ENCODE measurements around the gene PARVA.
A peak's percentile ranks its signal among the peaks of the same experiment; 100 is the strongest.

The PARVA gene

GRCh38 chr11:12547953-12548650 is 170.7 kb downstream of the PARVA start:
- DNase-seq (ENCODE audit: low read depth) = no peak

DNA sequence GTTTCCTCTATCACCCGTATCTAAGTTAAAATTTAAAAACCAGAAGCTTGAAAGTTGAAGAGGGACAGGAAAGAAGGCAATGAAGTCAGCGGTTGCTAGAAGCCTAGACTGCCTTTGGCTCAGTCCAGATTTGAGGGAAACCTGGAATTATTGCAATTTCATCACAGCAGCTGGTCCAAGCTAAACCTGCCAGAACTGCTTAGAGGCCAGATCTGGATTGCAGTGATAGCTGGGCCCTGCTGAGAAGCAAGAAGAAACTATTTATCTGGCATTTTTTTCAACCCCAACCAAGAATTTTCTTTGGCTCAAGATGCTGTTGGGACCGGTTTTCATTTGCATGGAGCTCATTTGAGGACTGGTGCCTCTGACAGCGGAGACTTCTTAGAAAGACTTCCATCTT is 175.3 kb downstream of the PARVA start:
- DNase-seq (ENCODE audit: low read depth) = no peak

DNA sequence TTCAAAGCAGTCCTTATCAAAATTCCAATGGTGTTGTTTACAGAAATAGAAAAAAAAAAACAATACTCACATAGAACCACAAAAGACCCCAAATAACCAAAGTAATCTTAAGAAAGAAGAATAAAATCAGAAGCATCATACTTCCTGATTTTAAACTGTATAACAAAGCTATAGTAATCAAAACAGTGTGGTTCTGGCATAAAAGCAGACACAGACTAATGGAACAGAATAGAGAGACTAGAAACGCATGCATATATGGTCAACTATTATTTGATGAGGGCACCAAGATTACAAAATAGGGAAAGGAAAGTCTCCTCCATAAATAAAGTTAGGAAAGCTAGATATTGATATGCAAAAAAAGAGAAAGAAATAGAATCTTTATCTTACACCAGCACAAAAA is 176.8 kb downstream of the PARVA start:
- no peak for DNase-seq (ENCODE audit: low read depth)

- DNase-seq (ENCODE audit: low read depth) = no peak
Measured at GRCh38 chr11:12556155-12556554, 178.8 kb downstream of the PARVA start.

DNA sequence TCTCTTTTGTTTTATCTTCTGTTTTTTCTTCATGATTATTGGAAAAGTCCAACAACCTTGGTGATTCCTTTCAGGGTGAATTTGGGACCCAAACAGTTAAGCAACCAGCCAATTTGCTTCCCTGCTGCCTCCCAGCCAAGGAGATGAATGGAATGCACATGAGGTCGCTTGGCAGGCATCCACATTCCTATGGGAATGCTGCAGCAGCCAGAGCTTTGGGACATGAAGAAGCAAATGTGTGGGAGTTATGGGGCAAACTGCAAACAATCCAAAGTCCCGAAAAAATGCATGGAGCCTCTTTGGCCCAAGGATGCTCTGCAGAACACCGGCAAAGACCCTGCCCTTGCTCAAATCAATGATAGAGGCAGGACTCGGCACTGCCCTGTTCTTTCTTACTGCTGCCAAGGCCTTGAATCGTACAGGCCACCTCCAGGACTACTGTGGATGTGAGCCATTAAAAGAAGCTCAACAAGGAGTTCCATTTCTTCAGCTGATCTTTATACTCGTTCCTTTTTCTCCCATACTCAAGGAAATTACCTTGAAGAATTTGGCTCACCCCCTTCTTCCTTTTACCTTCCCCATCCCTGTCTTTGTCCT is 179.5 kb downstream of the PARVA start:
- peak; percentile 86 for DNase-seq (ENCODE audit: low read depth)

DNA sequence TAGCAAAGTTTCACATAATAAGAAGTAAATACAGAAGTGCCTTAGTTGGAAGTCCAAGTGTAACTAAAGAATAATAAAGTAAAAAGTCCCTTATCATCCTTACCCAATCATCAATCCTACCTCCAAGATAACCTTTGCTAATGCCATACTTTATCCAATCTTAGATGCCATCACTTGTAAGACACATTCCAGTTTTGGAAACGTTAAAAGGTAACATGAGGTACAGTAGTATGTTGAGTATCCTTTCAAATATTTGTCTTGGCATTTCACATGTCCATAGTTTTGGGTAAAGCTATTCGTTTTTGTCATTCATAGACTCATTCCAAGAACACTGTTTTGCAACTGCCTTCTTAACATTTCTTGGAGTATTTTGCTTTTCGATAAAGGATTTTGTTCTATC is 181.6 kb downstream of the PARVA start:
- no peak for DNase-seq (ENCODE audit: low read depth)

- DNase-seq (ENCODE audit: low read depth) = no peak
Measured at GRCh38 chr11:12560362-12560761, 183.0 kb downstream of the PARVA start.

DNA sequence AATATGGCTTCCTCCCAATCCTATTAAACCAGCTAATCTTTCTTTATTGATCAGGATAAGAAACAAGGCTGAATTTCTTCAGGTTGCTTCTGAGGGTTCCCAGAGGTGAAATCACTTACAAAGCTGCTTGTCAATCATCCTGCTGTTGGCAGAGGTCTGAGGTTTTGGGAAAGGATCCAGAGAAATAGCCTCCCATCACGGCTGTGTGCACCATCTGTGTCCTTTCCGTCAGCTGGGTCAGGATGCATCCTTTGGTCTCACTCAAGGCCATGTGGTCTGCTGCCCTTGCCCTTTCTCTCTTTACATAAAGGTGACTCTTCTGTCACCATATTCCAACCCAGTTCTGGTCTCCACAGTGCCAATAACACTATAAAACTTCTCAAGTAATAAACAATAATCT is 183.5 kb downstream of the PARVA start:
- no peak for DNase-seq (ENCODE audit: low read depth)

DNA sequence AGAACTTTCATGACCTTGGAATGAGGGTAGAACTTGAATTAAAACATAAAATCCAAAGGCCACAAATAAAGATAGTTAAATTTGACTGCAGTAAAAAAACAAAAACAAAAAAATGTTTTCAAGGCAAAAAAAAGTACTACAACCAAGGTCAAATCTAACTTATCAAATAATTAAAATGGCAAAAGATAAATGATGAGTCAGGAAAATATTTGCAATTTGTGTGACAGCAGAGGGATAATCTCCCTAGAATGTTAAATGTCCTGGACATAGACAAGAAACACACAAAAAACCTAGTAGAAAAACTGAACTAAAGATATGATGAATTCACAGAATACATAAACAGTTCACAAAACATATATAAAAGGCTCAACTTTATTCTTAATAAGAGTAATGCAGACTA is 186.6 kb downstream of the PARVA start:
- DNase-seq (ENCODE audit: low read depth) = no peak

GRCh38 chr11:12565406-12565805 is 188.0 kb downstream of the PARVA start:
- DNase-seq (ENCODE audit: low read depth) = no peak

DNA sequence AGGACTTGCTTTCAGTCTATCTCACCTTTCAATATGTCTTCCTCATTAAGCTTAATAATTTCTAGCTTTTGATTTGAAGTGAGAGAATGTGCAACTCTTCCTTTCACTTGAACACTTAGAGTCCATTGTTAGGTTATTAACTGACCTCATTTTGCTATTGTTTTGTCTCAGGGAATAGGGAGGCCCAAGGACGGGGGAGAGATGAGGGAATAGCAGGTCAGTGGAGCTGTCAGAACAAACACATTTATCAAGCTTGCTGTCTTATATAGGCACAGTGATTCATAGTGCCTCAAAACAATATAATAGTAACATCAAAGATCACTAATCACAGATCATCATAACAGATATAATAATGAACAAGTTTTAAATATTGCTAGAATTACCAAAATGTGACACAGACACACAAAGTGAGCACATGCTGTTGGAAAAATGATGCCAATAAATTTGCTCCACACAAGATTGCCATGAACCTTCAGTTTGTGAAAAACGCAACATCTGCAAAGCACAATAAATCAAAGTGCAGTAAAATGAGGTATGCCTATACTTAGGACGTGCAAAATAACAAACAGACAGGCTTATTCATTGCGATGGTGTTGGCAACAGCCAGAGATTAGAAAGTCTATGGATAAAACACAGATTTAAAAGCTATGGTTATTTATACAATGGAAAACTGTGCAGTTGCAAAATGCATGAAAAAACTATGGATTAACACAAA is 190.5 kb downstream of the PARVA start:
- DNase-seq (ENCODE audit: low read depth) = no peak

- DNase-seq (ENCODE audit: low read depth) = no peak
Measured at GRCh38 chr11:12569499-12570425, 192.4 kb downstream of the PARVA start.

GRCh38 chr11:12573707-12574485 is 196.5 kb downstream of the PARVA start:
- DNase-seq (ENCODE audit: low read depth) = no peak

- DNase-seq (ENCODE audit: low read depth) = peak; percentile 22
Measured at GRCh38 chr11:12577725-12578644, 200.6 kb downstream of the PARVA start.

GRCh38 chr11:12581416-12581815 is 204.0 kb downstream of the PARVA start:
- no peak for DNase-seq (ENCODE audit: low read depth)

GRCh38 chr11:12581923-12582322 is 204.6 kb downstream of the PARVA start:
- peak; percentile 89 for DNase-seq (ENCODE audit: low read depth)

All from ELR (cell line).